GM10847 (cell line): ENCODE measurements around the gene SMNDC1.

Experiments used
- POLR2A ChIP-seq: IDR thresholded peaks from 2 replicates; pipeline ENCODE4 v1.6.1; 2011; ENCODE audit not compliant: insufficient read length; ENCODE audit errors: extremely low read depth

SMNDC1 gene

GRCh38 chr10:110274647-110275046 lies 30.1 kb downstream of the SMNDC1 start:
- TF ChIP-seq POLR2A: no peak

- TF ChIP-seq POLR2A: no peak
These were observed 30.6 kb downstream of the SMNDC1 start for GRCh38 chr10:110274072-110274627.

GRCh38 chr10:110273474-110273873 lies 31.2 kb downstream of the SMNDC1 start:
- TF ChIP-seq POLR2A: no peak

- TF ChIP-seq POLR2A: no peak
These were observed 35.1 kb downstream of the SMNDC1 start for GRCh38 chr10:110269374-110270318.

- TF ChIP-seq POLR2A: no peak
These were observed 35.7 kb downstream of the SMNDC1 start for GRCh38 chr10:110268971-110269370.

- TF ChIP-seq POLR2A: no peak
These were observed 36.3 kb downstream of the SMNDC1 start for GRCh38 chr10:110268442-110268841.

GRCh38 chr10:110267276-110267675 lies 37.4 kb downstream of the SMNDC1 start:
- no peak for TF ChIP-seq POLR2A

GRCh38 chr10:110265573-110266193 lies 39.0 kb downstream of the SMNDC1 start:
- no peak for TF ChIP-seq POLR2A

- no peak for TF ChIP-seq POLR2A
These were observed 41.6 kb downstream of the SMNDC1 start for GRCh38 chr10:110263164-110263563.

GRCh38 chr10:110260746-110261477 lies 43.8 kb downstream of the SMNDC1 start:
- no peak for TF ChIP-seq POLR2A

- TF ChIP-seq POLR2A: no peak
These were observed 45.4 kb downstream of the SMNDC1 start for GRCh38 chr10:110259317-110259716.

GRCh38 chr10:110258542-110258941 lies 46.2 kb downstream of the SMNDC1 start:
- no peak for TF ChIP-seq POLR2A

- TF ChIP-seq POLR2A: no peak
These were observed 50.3 kb downstream of the SMNDC1 start for GRCh38 chr10:110254467-110254866.

GRCh38 chr10:110252151-110252550 lies 52.6 kb downstream of the SMNDC1 start:
- no peak for TF ChIP-seq POLR2A

- TF ChIP-seq POLR2A: no peak
These were observed 60.2 kb downstream of the SMNDC1 start for GRCh38 chr10:110244550-110244949.
